Urothelium cell line (cell line): ENCODE measurements around the gene MMP11.
"Not testable (repeated sequence)": the region's sequence is repeated elsewhere in the genome, so short reads cannot be mapped to it uniquely, and the experiment has no call there.

ENCODE experiments used
- DNase-seq: peaks from one replicate; pipeline ENCODE4 v3.0.0; 2011; ENCODE audit warnings: low spot score, mixed read lengths
- FAIRE-seq: peaks from 2 replicates; lab custom pipeline; 2011; peaks lifted over from hg19 to GRCh38; lab: Jason Lieb, UNC

The MMP11 gene, protein sequence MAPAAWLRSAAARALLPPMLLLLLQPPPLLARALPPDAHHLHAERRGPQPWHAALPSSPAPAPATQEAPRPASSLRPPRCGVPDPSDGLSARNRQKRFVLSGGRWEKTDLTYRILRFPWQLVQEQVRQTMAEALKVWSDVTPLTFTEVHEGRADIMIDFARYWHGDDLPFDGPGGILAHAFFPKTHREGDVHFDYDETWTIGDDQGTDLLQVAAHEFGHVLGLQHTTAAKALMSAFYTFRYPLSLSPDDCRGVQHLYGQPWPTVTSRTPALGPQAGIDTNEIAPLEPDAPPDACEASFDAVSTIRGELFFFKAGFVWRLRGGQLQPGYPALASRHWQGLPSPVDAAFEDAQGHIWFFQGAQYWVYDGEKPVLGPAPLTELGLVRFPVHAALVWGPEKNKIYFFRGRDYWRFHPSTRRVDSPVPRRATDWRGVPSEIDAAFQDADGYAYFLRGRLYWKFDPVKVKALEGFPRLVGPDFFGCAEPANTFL

GRCh38 chr22:23772649-23773473 lies at the start of gene MMP11:
MMP11 (plus strand) TSS chr22:23772849; CDS start chr22:23772871, 22 bp downstream.
- FAIRE-seq = no peak
- DNase-seq = no peak

GRCh38 chr22:23728108-23728507 lies 44.5 kb upstream of the MMP11 start:
- FAIRE-seq, DNase-seq: not testable (repeated sequence)

DNA sequence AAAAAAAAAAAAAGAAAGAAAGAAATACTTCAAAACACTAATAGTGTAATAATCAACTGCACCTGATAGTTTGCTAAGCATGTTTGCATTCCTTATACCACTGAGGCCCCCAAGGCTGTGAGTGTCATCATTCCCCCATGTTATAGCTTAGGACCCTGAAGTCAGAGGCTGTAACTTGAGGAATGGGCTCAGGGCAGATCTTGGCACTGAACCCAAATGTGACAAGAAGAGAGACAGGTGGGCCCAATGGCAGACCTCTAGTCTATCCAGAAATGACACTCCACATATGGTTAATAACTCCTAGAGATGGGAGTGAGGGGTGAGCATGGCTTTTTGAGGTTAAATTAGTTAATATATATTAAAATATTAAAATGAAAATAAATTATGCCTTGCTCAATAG lies 35.0 kb upstream of the MMP11 start:
- FAIRE-seq = no peak
- no peak for DNase-seq

GRCh38 chr22:23742505-23743264 lies 30.0 kb upstream of the MMP11 start:
- FAIRE-seq = peak; percentile 46
- DNase-seq = no peak

DNA sequence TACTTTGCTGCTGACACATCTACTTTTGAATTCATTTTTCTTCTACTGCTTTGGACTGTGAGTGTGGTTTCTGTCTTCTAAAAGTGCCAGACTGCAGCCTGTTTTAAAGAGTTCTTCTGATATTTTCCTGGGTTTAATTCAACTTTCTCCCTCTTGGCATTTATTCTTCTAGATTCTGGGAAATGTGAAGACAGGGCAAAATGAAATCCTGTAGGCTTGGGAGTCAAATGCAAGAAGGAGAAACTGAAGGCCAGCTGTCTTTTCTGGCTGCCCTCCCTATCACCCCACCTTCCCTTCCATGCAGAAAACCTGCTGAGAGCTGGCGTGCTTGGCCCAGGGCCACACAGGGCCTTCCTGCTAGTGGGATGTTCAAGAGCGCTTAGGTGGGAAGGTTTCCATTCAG lies 29.3 kb upstream of the MMP11 start:
- DNase-seq (no peak), FAIRE-seq (no peak)

GRCh38 chr22:23744001-23744400 lies 28.6 kb upstream of the MMP11 start:
- FAIRE-seq = no peak
- no peak for DNase-seq

- no peak for FAIRE-seq
Measured at GRCh38 chr22:23744485-23744884, 28.2 kb upstream of the MMP11 start.

GRCh38 chr22:23745791-23746190 lies 26.9 kb upstream of the MMP11 start:
- FAIRE-seq (no peak), DNase-seq (no peak)

More at GRCh38 chr22:23744485-23744884, 28.2 kb upstream of the MMP11 start:
- DNase-seq = no peak

DNA sequence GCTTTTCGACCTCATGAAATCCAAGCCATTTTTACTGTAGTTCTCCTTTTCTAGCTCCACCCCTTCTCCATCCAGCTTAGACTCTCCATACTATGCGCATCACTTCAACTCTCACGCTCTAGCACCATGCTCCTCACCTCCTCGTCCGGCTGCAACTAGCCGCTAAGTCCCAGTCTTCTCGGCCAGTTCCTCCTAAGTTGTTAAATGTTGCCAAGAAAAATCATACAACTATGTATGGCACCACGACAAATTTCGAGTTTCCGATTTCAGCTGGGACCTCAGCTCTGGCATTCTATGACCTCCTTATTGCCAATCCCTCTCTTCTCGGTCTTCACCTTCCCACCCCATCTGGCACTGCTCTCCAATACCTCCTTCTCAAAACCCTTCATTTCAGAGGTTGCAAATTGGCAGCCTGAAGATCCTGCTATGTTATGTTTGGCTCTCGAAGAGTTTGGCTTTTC lies 22.8 kb upstream of the MMP11 start:
- FAIRE-seq = peak; percentile 77
- DNase-seq = no peak

DNA sequence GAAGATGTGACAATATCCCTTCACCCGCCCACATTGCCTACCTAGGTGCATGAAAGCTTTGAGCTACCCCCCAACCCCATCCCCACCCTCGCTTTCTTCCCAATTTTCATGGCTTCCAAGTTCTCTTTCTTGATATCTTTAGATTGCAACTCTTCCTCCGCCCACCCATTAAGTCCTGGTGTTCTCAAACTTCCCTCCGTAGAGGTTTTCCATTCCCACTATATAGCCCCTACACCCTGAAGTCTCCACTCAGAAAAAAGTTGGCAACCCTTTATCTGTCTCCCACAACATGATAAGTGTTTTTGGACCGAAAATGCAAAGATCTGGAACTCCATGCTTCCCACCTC lies 22.3 kb upstream of the MMP11 start:
- DNase-seq = no peak
- no peak for FAIRE-seq

GRCh38 chr22:23750714-23751440 lies 21.8 kb upstream of the MMP11 start, which contains the start of gene ZNF70:
ZNF70 (minus strand) TSS chr22:23751112; CDS start chr22:23745140, 5,972 bp downstream.
- no peak for FAIRE-seq
- DNase-seq = peak; percentile 98

- FAIRE-seq (peak; percentile 91), DNase-seq (peak; percentile 63)
Measured at GRCh38 chr22:23751441-23751996, 21.1 kb upstream of the MMP11 start.

DNA sequence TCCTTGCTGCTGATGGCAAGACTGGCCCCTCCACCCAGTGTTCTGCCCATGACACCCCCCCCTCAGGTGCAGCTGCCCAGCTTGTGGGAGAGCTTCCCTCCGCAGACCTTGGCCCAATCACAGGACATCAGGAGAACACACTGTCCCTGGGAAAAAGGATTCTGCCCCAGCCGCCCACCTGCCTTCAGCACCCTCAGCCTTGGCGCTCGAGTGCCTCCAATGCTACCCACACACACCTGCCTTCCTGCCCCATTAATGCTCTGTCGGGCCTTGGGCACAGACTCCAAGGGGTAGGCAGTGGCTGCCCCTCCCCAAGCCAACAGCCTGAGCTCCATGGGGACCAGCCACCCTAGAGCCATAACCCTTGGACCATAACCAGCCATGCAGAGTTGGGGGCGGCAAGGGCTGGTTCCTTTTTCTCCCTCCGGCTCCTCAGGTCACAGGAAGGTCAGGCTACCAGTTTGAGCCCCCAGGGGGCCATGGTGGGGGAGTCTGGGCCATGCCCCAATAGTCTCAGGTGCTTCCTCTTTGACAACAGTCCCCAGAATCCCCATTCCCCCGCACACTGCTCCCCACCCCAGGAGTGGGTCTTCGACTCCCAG lies 20.5 kb upstream of the MMP11 start:
- FAIRE-seq (no peak), DNase-seq (no peak)

DNA sequence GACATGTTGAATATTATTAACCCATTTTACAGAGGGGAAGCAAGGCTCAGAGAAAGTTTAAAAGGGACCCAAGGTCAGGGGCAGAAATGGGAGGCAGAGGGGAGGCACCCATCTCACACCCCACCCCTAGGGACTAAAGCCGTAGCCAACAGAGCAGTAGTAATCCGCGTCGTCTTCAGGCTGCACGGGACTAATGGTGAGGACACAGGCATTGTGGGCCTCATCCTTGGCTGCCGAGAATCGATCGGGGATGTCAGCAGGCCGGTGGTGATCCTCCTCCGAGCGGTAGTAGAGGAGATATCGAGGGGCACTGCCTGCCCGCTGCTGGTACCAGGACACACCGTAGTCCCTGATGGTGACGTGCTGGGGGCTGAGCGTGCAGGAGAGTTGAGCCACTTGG lies 19.9 kb upstream of the MMP11 start:
- FAIRE-seq (peak; percentile 52), DNase-seq (no peak)

DNA sequence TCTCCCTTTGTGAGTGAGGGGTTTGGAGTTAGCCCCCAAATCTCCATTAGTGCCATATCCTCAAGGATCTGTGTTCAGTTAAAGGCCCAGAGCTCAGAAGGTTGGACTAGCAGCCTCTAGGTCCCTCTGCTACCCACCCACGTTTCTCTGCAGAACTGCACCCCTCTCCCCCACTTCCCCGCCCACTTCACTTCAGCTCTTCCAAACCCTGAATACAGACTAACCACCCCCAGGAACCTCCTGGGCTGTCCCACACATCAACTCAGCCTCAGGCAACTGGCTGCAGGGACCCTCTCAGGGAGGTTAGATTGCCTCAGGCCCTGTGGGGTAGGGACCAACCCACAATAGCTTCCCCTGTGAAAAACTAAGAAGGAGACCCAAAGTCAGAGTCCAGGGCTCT lies 19.3 kb upstream of the MMP11 start:
- no peak for FAIRE-seq
- no peak for DNase-seq

GRCh38 chr22:23754220-23754919 lies 18.3 kb upstream of the MMP11 start, which contains the start of gene VPREB3:
VPREB3 (minus strand) TSS chr22:23754425; CDS start chr22:23754363, 62 bp downstream.
- DNase-seq (no peak), FAIRE-seq (no peak)

DNA sequence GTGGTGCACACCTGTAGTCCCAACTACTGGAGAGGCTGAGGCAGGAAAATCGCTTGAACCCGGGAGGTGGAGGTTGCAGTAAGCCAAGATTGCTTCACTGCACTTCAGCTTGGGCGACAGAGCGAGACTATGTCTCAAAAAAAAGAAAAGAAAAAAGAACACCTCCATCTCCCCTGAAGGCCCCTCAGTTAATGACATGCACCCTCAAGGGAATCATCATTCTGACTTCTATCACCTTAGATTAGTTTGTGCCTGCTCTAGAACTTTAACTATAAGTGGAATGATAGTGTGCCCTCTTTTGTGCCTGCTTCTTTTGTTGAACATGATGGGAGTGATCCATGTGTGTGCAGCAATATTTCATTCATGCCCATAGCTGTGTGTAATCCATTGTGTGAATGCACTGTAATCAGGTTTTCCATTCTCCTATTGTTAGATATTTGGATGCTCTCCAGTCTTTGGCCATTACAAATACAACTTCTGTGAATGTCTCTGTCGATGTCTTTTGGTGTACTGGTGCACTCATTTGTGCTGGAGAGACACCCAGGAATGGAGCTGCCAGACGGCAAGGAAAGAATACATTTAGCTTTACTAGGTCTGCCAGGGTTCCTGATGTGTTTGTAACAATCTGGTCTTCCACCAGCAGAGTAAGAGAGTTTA lies 17.5 kb upstream of the MMP11 start:
- DNase-seq (no peak), FAIRE-seq (peak; percentile 59)

DNA sequence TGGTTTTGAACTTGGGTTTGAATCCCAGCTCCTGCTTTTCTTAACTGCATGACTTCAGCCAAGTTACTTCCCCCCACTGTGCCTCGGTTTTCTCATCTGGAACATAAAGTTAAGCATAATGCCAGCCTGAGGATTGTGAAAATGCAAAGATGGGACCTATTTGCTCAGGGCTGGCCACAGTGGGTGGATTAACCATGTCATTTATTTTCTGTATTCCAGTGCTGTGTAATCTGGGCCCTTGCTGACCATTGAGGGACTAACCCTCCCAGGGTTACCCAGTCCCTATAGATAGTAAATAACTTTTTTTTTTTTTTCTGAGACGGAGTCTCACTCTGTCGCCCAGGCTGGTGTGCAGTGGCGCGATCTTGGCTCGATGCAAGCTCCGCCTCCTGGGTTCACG lies 16.9 kb upstream of the MMP11 start:
- FAIRE-seq (no peak), DNase-seq (no peak)
